Fibroblast of lung (primary cell): ENCODE measurements around the gene NDUFV2. TPM values are rescaled to one million over a fixed set of nuclear protein-coding genes. Genes with fewer than 3 reads are reported as not detected.

Source experiments
- DNase-seq, 2 donors: peaks; one replicate each; pipeline versions ENCODE4 v3.0.0 to v3.0.0-alpha.2; 2010; ENCODE audit warnings: low read depth in 2 of 2
- H2AFZ ChIP-seq: 2 replicates; pipeline ENCODE4 v1.5.1; 2012; ENCODE audit warnings: low read length, control low read depth, inconsistent platforms
- H3K27ac ChIP-seq: 2 replicates; pipeline ENCODE4 v1.5.1; 2011; ENCODE audit warnings: low read length, control low read depth; ENCODE audit not compliant: insufficient read depth
- H3K27me3 ChIP-seq: 2 replicates; pipeline ENCODE4 v1.5.1; 2011; ENCODE audit warnings: mild to moderate bottlenecking, low read length; ENCODE audit not compliant: control insufficient read depth, insufficient read depth
- H3K36me3 ChIP-seq: 2 replicates; pipeline ENCODE4 v1.5.1; 2011; ENCODE audit warnings: low read length; ENCODE audit not compliant: control insufficient read depth, insufficient read depth
- H3K4me1 ChIP-seq: 2 replicates; pipeline ENCODE4 v1.5.1; 2011; ENCODE audit warnings: low read length; ENCODE audit not compliant: control insufficient read depth, insufficient read depth; ENCODE audit errors: extremely low read depth
- H3K4me2 ChIP-seq: 2 replicates; pipeline ENCODE4 v1.5.1; 2011; ENCODE audit warnings: low read length, control low read depth; ENCODE audit not compliant: insufficient read depth; ENCODE audit errors: extremely low read depth
- H3K4me3 ChIP-seq, 4 experiments: fragments of 200-600 bp in 1 of 4; sonication (generic) in 1 of 4; replicated peaks in 1 of 4; 2 replicates each; pipeline ENCODE4 v1.5.1; 2011 to 2016; ENCODE audit warnings: low read length in 4 of 4, low read depth in 3 of 4, mild to moderate bottlenecking in 3 of 4, control low read depth in 2 of 4, inconsistent platforms in 1 of 4, mixed read lengths in 1 of 4; ENCODE audit not compliant: insufficient read depth in 1 of 4; ENCODE audit errors: control extremely low read depth in 1 of 4
- H3K79me2 ChIP-seq: 2 replicates; pipeline ENCODE4 v1.5.1; 2012; ENCODE audit warnings: mild to moderate bottlenecking, low read length, inconsistent platforms; ENCODE audit not compliant: control insufficient read depth, insufficient read depth
- H3K9ac ChIP-seq: 2 replicates; pipeline ENCODE4 v1.5.1; 2011; ENCODE audit warnings: mild to moderate bottlenecking, low read length, control low read depth; ENCODE audit not compliant: insufficient read depth
- H3K9me3 ChIP-seq: 2 replicates; pipeline ENCODE4 v1.5.1; 2012; ENCODE audit warnings: low read depth, low read length; ENCODE audit not compliant: control insufficient read depth, insufficient read depth
- H4K20me1 ChIP-seq: 2 replicates; pipeline ENCODE4 v1.5.1; 2011; ENCODE audit warnings: low read length; ENCODE audit not compliant: control insufficient read depth, insufficient read depth; ENCODE audit errors: extremely low read depth
- EZH2 ChIP-seq: IDR thresholded peaks from 2 replicates; pipeline ENCODE4 v1.5.1; 2012; ENCODE audit warnings: low read length, control low read depth, mild to moderate bottlenecking; ENCODE audit errors: missing control alignments
- polyA plus RNA-seq, 2 donors: library from polyadenylated mRNA; depleted of rRNA in 1 of 2; stranded (reverse) in 1 of 2; unstranded in 1 of 2; fragments of >200 nt; gene quantifications; 2 replicates each; pipeline ENCODE4 v1.2.1, GENCODE V29; 2011 to 2012; ENCODE audit warnings: missing spikeins in 1 of 2
- total RNA-seq: library from RNA; depleted of rRNA; stranded (reverse); fragments of >200 nt; gene quantifications from 2 replicates; pipeline ENCODE4 v1.2.1, GENCODE V29; 2014
- TF ChIP-seq, protein P1 (sequence below), 2 donors: IDR thresholded peaks in 1 of 2; conservative IDR thresholded peaks in 1 of 2; 1 replicate in 1 of 2; 2 replicates in 1 of 2; pipeline ENCODE4 v1.5.1; 2011 to 2012; ENCODE audit warnings: low read length in 2 of 2, control low read depth in 1 of 2, inconsistent platforms in 1 of 2, low read depth in 1 of 2, mild to moderate bottlenecking in 1 of 2

NDUFV2 gene
- total and polyA plus RNA-seq, 2 donors (not counting 1 experiment from before 2014, with no cell fraction given), result 97.3 to 133 TPM

- DNase-seq, result no peak
- Histone ChIP-seq H3K4me1 (peaks cover 7% of the 10 kb centered on the region), H3K9ac (no peak overlapping the region), H3K4me2 (no peak overlapping the region), H2AFZ (no peak overlapping the region), H4K20me1 (no peaks in the 10 kb centered on the region), H3K36me3 (peaks cover 6% of the 10 kb centered on the region), H3K79me2 (peaks cover 9% of the 10 kb centered on the region), H3K4me3 (no peak overlapping the region), H3K27ac (no peak overlapping the region), H3K27me3 (no peaks in the 10 kb centered on the region), H3K9me3 (no peaks in the 10 kb centered on the region)
- TF ChIP-seq, protein P1, sequence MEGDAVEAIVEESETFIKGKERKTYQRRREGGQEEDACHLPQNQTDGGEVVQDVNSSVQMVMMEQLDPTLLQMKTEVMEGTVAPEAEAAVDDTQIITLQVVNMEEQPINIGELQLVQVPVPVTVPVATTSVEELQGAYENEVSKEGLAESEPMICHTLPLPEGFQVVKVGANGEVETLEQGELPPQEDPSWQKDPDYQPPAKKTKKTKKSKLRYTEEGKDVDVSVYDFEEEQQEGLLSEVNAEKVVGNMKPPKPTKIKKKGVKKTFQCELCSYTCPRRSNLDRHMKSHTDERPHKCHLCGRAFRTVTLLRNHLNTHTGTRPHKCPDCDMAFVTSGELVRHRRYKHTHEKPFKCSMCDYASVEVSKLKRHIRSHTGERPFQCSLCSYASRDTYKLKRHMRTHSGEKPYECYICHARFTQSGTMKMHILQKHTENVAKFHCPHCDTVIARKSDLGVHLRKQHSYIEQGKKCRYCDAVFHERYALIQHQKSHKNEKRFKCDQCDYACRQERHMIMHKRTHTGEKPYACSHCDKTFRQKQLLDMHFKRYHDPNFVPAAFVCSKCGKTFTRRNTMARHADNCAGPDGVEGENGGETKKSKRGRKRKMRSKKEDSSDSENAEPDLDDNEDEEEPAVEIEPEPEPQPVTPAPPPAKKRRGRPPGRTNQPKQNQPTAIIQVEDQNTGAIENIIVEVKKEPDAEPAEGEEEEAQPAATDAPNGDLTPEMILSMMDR (conservative IDR thresholded peaks at IDR 0.05 in 1 of 2, IDR thresholded peaks at IDR 0.05 in 1 of 2; ENCODE audit: low read depth in 1 of 2, low read length in 2 of 2), result no peak
Observed at GRCh38 chr18:9133225-9133624, 30.7 kb downstream of the NDUFV2 start.

DNA sequence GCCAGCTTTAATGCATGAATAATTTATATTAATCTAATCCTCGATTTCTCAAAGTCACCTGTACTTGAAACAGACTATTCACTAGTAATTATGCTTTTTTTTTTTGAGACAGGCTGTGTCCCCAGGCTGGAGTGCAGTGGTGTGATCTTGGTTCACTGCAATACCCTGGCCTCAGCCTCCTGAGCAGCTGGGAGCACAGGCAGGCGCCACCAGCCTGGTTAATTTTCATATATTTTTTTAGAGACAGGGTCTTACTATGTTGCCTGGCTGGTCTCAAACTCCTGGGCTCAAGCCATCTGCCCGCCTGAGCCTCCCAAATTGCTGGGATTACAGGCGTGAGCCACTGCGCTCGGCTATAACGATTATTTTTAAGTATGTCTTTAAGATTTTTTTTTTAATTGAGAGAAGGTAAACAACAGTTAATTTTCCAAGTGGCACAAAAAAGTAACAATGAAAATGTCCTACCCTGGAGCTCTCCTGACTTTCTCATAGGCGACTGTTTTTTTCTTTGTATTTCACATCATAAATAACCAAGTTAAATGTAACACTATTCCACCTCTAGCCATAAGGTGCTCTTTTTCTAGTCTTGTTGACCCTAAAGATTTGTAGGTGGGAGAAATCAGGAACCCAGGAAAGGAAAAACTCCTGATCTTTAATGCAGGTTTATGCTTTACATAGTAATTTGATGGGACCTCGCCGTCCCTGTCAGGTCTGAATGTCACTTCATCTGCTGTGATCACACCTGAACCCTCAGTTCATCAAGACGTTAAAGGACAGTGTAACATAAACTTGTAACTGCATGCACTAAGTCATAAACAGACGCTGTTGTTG, 32.8 kb downstream of the NDUFV2 start:
- Histone ChIP-seq H3K9ac (peak overlapping the region; percentile 99), H2AFZ (peak overlapping the region; percentile 17), H4K20me1 (no peaks in the 10 kb centered on the region), H3K4me3 (peak overlapping the region; percentile 47 to 82 (median 72)), H3K27me3 (no peaks in the 10 kb centered on the region), H3K4me1 (peaks cover 7% of the 10 kb centered on the region), H3K36me3 (peaks cover 4% of the 10 kb centered on the region), H3K27ac (peak overlapping the region; percentile 99), H3K79me2 (peaks cover 30% of the 10 kb centered on the region), H3K4me2 (peak overlapping the region; percentile 95), H3K9me3 (no peaks in the 10 kb centered on the region)
- TF ChIP-seq, protein P1 (conservative IDR thresholded peaks at IDR 0.05 in 1 of 2, IDR thresholded peaks at IDR 0.05 in 1 of 2; ENCODE audit: low read depth in 1 of 2, low read length in 2 of 2), result no peak
- TF ChIP-seq EZH2, result no peak
- no peak for DNase-seq

- peak overlapping the region; percentile 75 for H2AFZ ChIP-seq
- H3K27ac ChIP-seq, result peak overlapping the region; percentile 99
- peaks cover 36% of the 10 kb centered on the region for H3K79me2 ChIP-seq
- no peaks in the 10 kb centered on the region for H3K27me3 ChIP-seq
- peak overlapping the region; percentile 95 for H3K4me2 ChIP-seq
- H3K4me1 ChIP-seq, result peaks cover 7% of the 10 kb centered on the region
- H3K4me3 ChIP-seq, result peak overlapping the region; percentile 47 to 82 (median 72)
- peak overlapping the region; percentile 99 for H3K9ac ChIP-seq
- no peaks in the 10 kb centered on the region for H3K9me3 ChIP-seq
- DNase-seq, result no peak
- H4K20me1 ChIP-seq, result no peaks in the 10 kb centered on the region
- peaks cover 4% of the 10 kb centered on the region for H3K36me3 ChIP-seq
- no peak for TF ChIP-seq EZH2
- TF ChIP-seq, protein P1 (conservative IDR thresholded peaks at IDR 0.05 in 1 of 2, IDR thresholded peaks at IDR 0.05 in 1 of 2; ENCODE audit: low read depth in 1 of 2, low read length in 2 of 2), result no peak
Observed at GRCh38 chr18:9135912-9136314, 33.4 kb downstream of the NDUFV2 start.
